OCI-LY7 (cell line): ENCODE results near the gene CCL21. TPM values are rescaled to one million over a fixed set of nuclear protein-coding genes. Genes with fewer than 3 reads are reported as not detected.

ENCODE experiments used
- BruUV-seq: library from RNA; stranded (reverse); fragments of 400-500 nt; replicated peaks from 2 replicates; lab custom pipeline; 2021; lab: Mats Ljungman, UMichigan
- CTCF ChIA-PET: fragments of 300-600 bp; sonication (Branson Sonifier 250); formaldehyde crosslinking; loops from one replicate; lab custom pipeline; 2022; ENCODE audit warnings: antibody characterized with exemption; ENCODE audit not compliant: unreplicated experiment; lab: Charles Lee
- POLR2A ChIA-PET: fragments of 300-600 bp; sonication (Branson Sonifier 250); formaldehyde crosslinking; loops from one replicate; lab custom pipeline; 2022; ENCODE audit warnings: antibody characterized with exemption; lab: Charles Lee
- DNase-seq: peaks from one replicate; pipeline ENCODE4 v3.0.0-alpha.2; 2015; ENCODE audit warnings: low spot score
- H2AFZ ChIP-seq: fragments of 200-600 bp; sonication (generic), shearing (Covaris generic); 2 replicates; pipeline ENCODE4 v1.6.1; 2014; ENCODE audit warnings: mild to moderate bottlenecking, antibody characterized with exemption, low read length, moderate library complexity
- H3K27ac ChIP-seq: fragments of 200-600 bp; sonication (generic); 2 replicates; pipeline ENCODE4 v1.5.1; 2014; ENCODE audit warnings: mixed run types, low read depth, mild to moderate bottlenecking, moderate library complexity, low read length, inconsistent platforms; ENCODE audit not compliant: poor library complexity, severe bottlenecking
- H3K36me3 ChIP-seq: fragments of 200-600 bp; sonication (generic); 2 replicates; pipeline ENCODE4 v1.6.1; 2014; ENCODE audit warnings: mild to moderate bottlenecking, antibody characterized with exemption, low read length, moderate library complexity, mixed read lengths; ENCODE audit not compliant: insufficient read depth
- H3K4me1 ChIP-seq: fragments of 200-600 bp; sonication (generic); 2 replicates; pipeline ENCODE4 v1.5.1; 2014; ENCODE audit warnings: mild to moderate bottlenecking, low read length; ENCODE audit not compliant: insufficient read depth, poor library complexity, severe bottlenecking
- H3K4me2 ChIP-seq: fragments of 200-600 bp; sonication (generic); 2 replicates; pipeline ENCODE4 v1.6.1; 2014; ENCODE audit warnings: mild to moderate bottlenecking, low read length
- H3K4me3 ChIP-seq: fragments of 200-600 bp; sonication (generic); 2 replicates; pipeline ENCODE4 v1.5.1; 2014; ENCODE audit warnings: mild to moderate bottlenecking, low read depth, low read length; ENCODE audit not compliant: poor library complexity, severe bottlenecking
- H3K79me2 ChIP-seq: fragments of 200-600 bp; sonication (generic); 2 replicates; pipeline ENCODE4 v1.6.1; 2016; ENCODE audit warnings: low read depth, mild to moderate bottlenecking, low read length, moderate library complexity, mixed read lengths; ENCODE audit not compliant: insufficient read depth
- H3K9me2 ChIP-seq: fragments of 200-600 bp; sonication (generic); 2 replicates; pipeline ENCODE4 v1.6.1; 2016; ENCODE audit warnings: mild to moderate bottlenecking, low read length, mixed read lengths; ENCODE audit not compliant: insufficient read depth
- H3K9me3 ChIP-seq: fragments of 200-600 bp; sonication (generic); 2 replicates; pipeline ENCODE4 v1.6.1; 2014; ENCODE audit warnings: mild to moderate bottlenecking, mixed run types, low read length, mixed read lengths
- H4K20me1 ChIP-seq: fragments of 200-600 bp; sonication (generic); 2 replicates; pipeline ENCODE4 v1.6.1; 2014; ENCODE audit warnings: mild to moderate bottlenecking, antibody characterized with exemption, low read length, moderate library complexity, mixed read lengths; ENCODE audit not compliant: insufficient read depth
- CTCF ChIP-seq: fragments of 200-600 bp; sonication (generic); conservative IDR thresholded peaks from 2 replicates; pipeline ENCODE4 v1.5.1; 2014; ENCODE audit warnings: mild to moderate bottlenecking, antibody characterized with exemption, low read length, moderate library complexity, mixed read lengths
- EZH2phosphoT487 ChIP-seq: fragments of 200-600 bp; sonication (generic); IDR thresholded peaks from 2 replicates; pipeline ENCODE4 v1.6.1; 2018; ENCODE audit warnings: low read depth, borderline replicate concordance, mild to moderate bottlenecking, mixed run types, antibody characterized with exemption, low read length, moderate library complexity, mixed read lengths
- intact Hi-C: fragments of 100-400 bp; cut with micrococcal nuclease; formaldehyde crosslinking; loops from one replicate; pipeline ENCODE4 v1.10.0; 2022; ENCODE audit not compliant: unreplicated experiment
- total RNA-seq, 2 experiments: library from RNA; depleted of rRNA in 1 of 2; stranded (reverse); fragments of >200 nt in 1 of 2; shearing (Covaris generic) in 1 of 2; gene quantifications; 2 replicates each; pipeline ENCODE4 v1.2.3, GENCODE V29; 2014 to 2022

The CCL21 gene
- total RNA-seq, 2 experiments from 2014 or later: not detected

- intact Hi-C loops: no loop called here
- no TSS peak for BruUV-seq
- ChIA-PET POLR2A (no interaction called here), CTCF (no interaction called here)
- Histone ChIP-seq H3K36me3 (no peaks in the 10 kb centered on the region), H3K27ac (no peak overlapping the region), H3K4me3 (no peak overlapping the region), H3K9me2 (no peaks in the 10 kb centered on the region), H3K9me3 (no peaks in the 10 kb centered on the region), H4K20me1 (no peaks in the 10 kb centered on the region), H2AFZ (no peak overlapping the region), H3K4me1 (no peaks in the 10 kb centered on the region), H3K4me2 (no peak overlapping the region), H3K79me2 (no peaks in the 10 kb centered on the region)
- TF ChIP-seq EZH2phosphoT487: no peak
- no peak for TF ChIP-seq CTCF
- DNase-seq: no peak
These were observed 25.1 kb downstream of the CCL21 start for GRCh38 chr9:34684816-34685215.

- H3K9me3 ChIP-seq: no peaks in the 10 kb centered on the region
- TF ChIP-seq EZH2phosphoT487 (no peak), CTCF (no peak)
- no peak overlapping the region for H3K4me3 ChIP-seq
- H3K4me2 ChIP-seq: no peak overlapping the region
- no TSS peak for BruUV-seq
- no peaks in the 10 kb centered on the region for H3K79me2 ChIP-seq
- ChIA-PET CTCF (no interaction called here), POLR2A (no interaction called here)
- H3K36me3 ChIP-seq: no peaks in the 10 kb centered on the region
- no peaks in the 10 kb centered on the region for H4K20me1 ChIP-seq
- no peak overlapping the region for H3K27ac ChIP-seq
- intact Hi-C loops: no loop called here
- H2AFZ ChIP-seq: no peak overlapping the region
- H3K9me2 ChIP-seq: no peaks in the 10 kb centered on the region
- no peak for DNase-seq
- no peaks in the 10 kb centered on the region for H3K4me1 ChIP-seq
These were observed 25.8 kb downstream of the CCL21 start for GRCh38 chr9:34684145-34684544.

GRCh38 chr9:34675869-34676268, 34.1 kb downstream of the CCL21 start:
- no TSS peak for BruUV-seq
- H3K36me3 ChIP-seq: no peaks in the 10 kb centered on the region
- POLR2A ChIA-PET: interaction anchor here (0.7 kb wide), 1 partner anchor 28 kb away, joined by 3 read pairs; no protein-coding TSS in a partner anchor

More at GRCh38 chr9:34675869-34676268, 34.1 kb downstream of the CCL21 start:
- intact Hi-C loops: loop anchor here (1.0 kb wide), 1 partner anchor 26 kb away; no protein-coding TSS in a partner anchor
- no peak overlapping the region for H2AFZ ChIP-seq
- H3K9me2 ChIP-seq: no peaks in the 10 kb centered on the region
- no peak overlapping the region for H3K4me3 ChIP-seq
- TF ChIP-seq CTCF: no peak
- TF ChIP-seq EZH2phosphoT487: no peak
- H3K79me2 ChIP-seq: no peaks in the 10 kb centered on the region
- no peaks in the 10 kb centered on the region for H4K20me1 ChIP-seq
- H3K4me1 ChIP-seq: no peaks in the 10 kb centered on the region
- no peak overlapping the region for H3K4me2 ChIP-seq
- H3K9me3 ChIP-seq: no peaks in the 10 kb centered on the region
- CTCF ChIA-PET: interaction anchor here (1.3 kb wide), 1 partner anchor 26 kb away, joined by 3 read pairs; no protein-coding TSS in a partner anchor
- DNase-seq: no peak
- no peak overlapping the region for H3K27ac ChIP-seq
